Testis (tissue), 3 donors: ENCODE results near the gene USP43. TPM values are rescaled to one million over a fixed set of nuclear protein-coding genes. Genes with fewer than 3 reads are reported as not detected.

Experiments used
- DNase-seq: peaks from one replicate; pipeline ENCODE4 v3.0.0-alpha.2; 2019
- H3K27ac ChIP-seq, 2 donors: fragments of 200-600 bp; sonication (generic); one replicate each; pipeline ENCODE4 v1.5.1; 2019
- H3K27me3 ChIP-seq: fragments of 200-600 bp; sonication (generic); one replicate; pipeline ENCODE4 v1.5.1; 2019
- H3K36me3 ChIP-seq: fragments of 200-600 bp; sonication (generic); one replicate; pipeline ENCODE4 v1.5.1; 2017; ENCODE audit warnings: low read depth; ENCODE audit errors: missing control alignments
- H3K4me1 ChIP-seq: fragments of 200-600 bp; sonication (generic); one replicate; pipeline ENCODE4 v1.5.1; 2019
- H3K4me3 ChIP-seq, 2 donors: fragments of 200-600 bp; sonication (generic); one replicate each; pipeline ENCODE4 v1.5.1; 2017 to 2019
- H3K9me3 ChIP-seq: fragments of 200-600 bp; sonication (generic); one replicate; pipeline ENCODE4 v1.5.1; 2017
- CTCF ChIP-seq, 3 experiments: fragments of 450-650 bp in 2 of 3; fragments of 200-600 bp in 1 of 3; sonication (generic) in 1 of 3; IDR thresholded peaks; one replicate each; pipeline ENCODE4 v1.5.1; 2016 to 2019; ENCODE audit warnings: antibody characterized with exemption in 3 of 3, mild to moderate bottlenecking in 2 of 3, moderate library complexity in 1 of 3
- POLR2A ChIP-seq: fragments of 450-650 bp; IDR thresholded peaks from one replicate; pipeline ENCODE4 v1.6.1; 2017; ENCODE audit warnings: antibody characterized with exemption, mild to moderate bottlenecking, moderate library complexity
- WGBS, 2 donors: methylation state at CpG; one replicate each; pipeline ENCODE4 v1.1.5; 2018; 5-methylcytosine and 5-hydroxymethylcytosine counted together
- intact Hi-C: fragments of 100-400 bp; cut with DNase I; formaldehyde crosslinking; loops from one replicate; pipeline ENCODE4 v1.15.1; 2023; ENCODE audit warnings: low total_unique reads
- polyA plus RNA-seq: library from polyadenylated mRNA; stranded (reverse); fragments of 350-450 nt; fragmentation: Illumina TruSeq; extraction: RNeasy Lipid Tissue Mini Kit (QIAGEN cat#74804); gene quantifications from one replicate; pipeline ENCODE4 v1.2.3, GENCODE V29; 2014; ENCODE audit warnings: low read depth, low replicate concordance; ENCODE audit not compliant: insufficient read depth
- total RNA-seq, 2 donors: library from RNA; depleted of rRNA; stranded (reverse); fragments of >200 nt; gene quantifications; one replicate each; pipeline ENCODE4 v1.2.3, GENCODE V29; 2016

The USP43 gene
- total and polyA plus RNA-seq, 3 donors from 2014 or later: 4.6 to 7.2 (median 6.4) TPM

- WGBS, 2 donors: 77 to 88% methylated on average over 5 to 7 of the region's 7 CpGs
- intact Hi-C loops: no loop called here
- no peaks in the 10 kb centered on the region for H3K9me3 ChIP-seq
- no peak for DNase-seq
- H3K4me1 ChIP-seq: no peaks in the 10 kb centered on the region
- TF ChIP-seq POLR2A (no peak), CTCF (IDR thresholded peaks at IDR 0.05) (no peak)
- H3K27ac ChIP-seq: no peak overlapping the region
- H3K4me3 ChIP-seq: no peak overlapping the region
- H3K36me3 ChIP-seq: no peaks in the 10 kb centered on the region
- H3K27me3 ChIP-seq: no peaks in the 10 kb centered on the region
Measured at GRCh38 chr17:9767432-9767991, 122.2 kb downstream of the USP43 start.

DNA sequence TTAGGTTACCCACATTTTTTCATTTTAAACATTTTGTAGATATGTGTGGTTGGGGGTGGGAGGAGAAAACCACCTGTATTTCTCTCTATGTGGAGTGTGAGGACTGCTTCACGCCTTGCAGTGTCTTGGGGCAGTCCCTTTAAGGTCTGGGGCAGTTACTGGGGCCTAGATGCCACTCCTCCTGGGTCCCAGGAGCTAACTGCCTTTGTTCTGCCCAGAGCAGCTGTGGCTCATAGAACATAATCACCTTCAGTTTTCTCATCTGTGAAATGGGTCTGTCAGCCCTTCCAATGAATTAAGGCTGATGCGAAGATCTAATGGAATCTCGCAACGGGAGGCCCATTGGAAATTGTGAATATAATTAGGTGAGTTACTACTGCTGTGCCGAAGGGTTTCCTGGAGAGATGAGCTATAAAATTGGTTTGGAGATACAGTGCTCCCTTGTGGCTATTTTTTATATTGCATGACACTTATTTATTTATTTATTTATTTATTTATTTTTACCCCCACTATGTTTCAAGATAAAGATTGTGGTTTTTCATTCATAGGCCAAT lies 123.1 kb downstream of the USP43 start:
- Histone ChIP-seq H3K4me1 (no peaks in the 10 kb centered on the region), H3K27me3 (no peaks in the 10 kb centered on the region), H3K27ac (no peak overlapping the region), H3K9me3 (no peaks in the 10 kb centered on the region), H3K4me3 (no peak overlapping the region), H3K36me3 (no peaks in the 10 kb centered on the region)
- DNase-seq: no peak
- WGBS, 2 donors: 56 to 68% methylated on average over 5 of the region's 5 CpGs
- intact Hi-C loops: no loop called here
- TF ChIP-seq CTCF (IDR thresholded peaks at IDR 0.05): peak; percentile 29 to 83 (median 35)
- no peak for TF ChIP-seq POLR2A

- WGBS, 2 donors: 92 to 95% methylated on average over 15 of the region's 15 CpGs
- Histone ChIP-seq H3K27me3 (no peaks in the 10 kb centered on the region), H3K4me3 (no peak overlapping the region), H3K27ac (no peak overlapping the region), H3K36me3 (no peaks in the 10 kb centered on the region), H3K4me1 (no peaks in the 10 kb centered on the region), H3K9me3 (no peaks in the 10 kb centered on the region)
- no peak for DNase-seq
- intact Hi-C loops: no loop called here
- TF ChIP-seq CTCF (IDR thresholded peaks at IDR 0.05) (no peak), POLR2A (no peak)
Measured at GRCh38 chr17:9769036-9769695, 123.8 kb downstream of the USP43 start.

- no peaks in the 10 kb centered on the region for H3K4me1 ChIP-seq
- TF ChIP-seq CTCF (IDR thresholded peaks at IDR 0.05): no peak
- no peak for TF ChIP-seq POLR2A
- DNase-seq: no peak
- 77 to 82% methylated on average over 27 of the region's 27 CpGs for WGBS, 2 donors
- no peak overlapping the region for H3K27ac ChIP-seq
- H3K9me3 ChIP-seq: no peaks in the 10 kb centered on the region
- H3K36me3 ChIP-seq: no peaks in the 10 kb centered on the region
- H3K4me3 ChIP-seq: no peak overlapping the region
- intact Hi-C loops: no loop called here
- no peaks in the 10 kb centered on the region for H3K27me3 ChIP-seq
Measured at GRCh38 chr17:9771465-9771864, 126.1 kb downstream of the USP43 start.
